Fibroblast of lung (primary cell): ENCODE results near the gene DNAJC8. TPM values are rescaled to one million over a fixed set of nuclear protein-coding genes. Genes with fewer than 3 reads are reported as not detected.

ENCODE experiments used
- DNase-seq, 2 donors: peaks; one replicate each; pipeline versions ENCODE4 v3.0.0 to v3.0.0-alpha.2; 2010; ENCODE audit warnings: low read depth in 2 of 2
- H2AFZ ChIP-seq: 2 replicates; pipeline ENCODE4 v1.5.1; 2012; ENCODE audit warnings: low read length, control low read depth, inconsistent platforms
- H3K27ac ChIP-seq: 2 replicates; pipeline ENCODE4 v1.5.1; 2011; ENCODE audit warnings: low read length, control low read depth; ENCODE audit not compliant: insufficient read depth
- H3K27me3 ChIP-seq: 2 replicates; pipeline ENCODE4 v1.5.1; 2011; ENCODE audit warnings: mild to moderate bottlenecking, low read length; ENCODE audit not compliant: control insufficient read depth, insufficient read depth
- H3K36me3 ChIP-seq: 2 replicates; pipeline ENCODE4 v1.5.1; 2011; ENCODE audit warnings: low read length; ENCODE audit not compliant: control insufficient read depth, insufficient read depth
- H3K4me1 ChIP-seq: 2 replicates; pipeline ENCODE4 v1.5.1; 2011; ENCODE audit warnings: low read length; ENCODE audit not compliant: control insufficient read depth, insufficient read depth; ENCODE audit errors: extremely low read depth
- H3K4me2 ChIP-seq: 2 replicates; pipeline ENCODE4 v1.5.1; 2011; ENCODE audit warnings: low read length, control low read depth; ENCODE audit not compliant: insufficient read depth; ENCODE audit errors: extremely low read depth
- H3K4me3 ChIP-seq, 4 experiments: fragments of 200-600 bp in 1 of 4; sonication (generic) in 1 of 4; replicated peaks in 1 of 4; 2 replicates each; pipeline ENCODE4 v1.5.1; 2011 to 2016; ENCODE audit warnings: low read length in 4 of 4, low read depth in 3 of 4, mild to moderate bottlenecking in 3 of 4, control low read depth in 2 of 4, inconsistent platforms in 1 of 4, mixed read lengths in 1 of 4; ENCODE audit not compliant: insufficient read depth in 1 of 4; ENCODE audit errors: control extremely low read depth in 1 of 4
- H3K79me2 ChIP-seq: 2 replicates; pipeline ENCODE4 v1.5.1; 2012; ENCODE audit warnings: mild to moderate bottlenecking, low read length, inconsistent platforms; ENCODE audit not compliant: control insufficient read depth, insufficient read depth
- H3K9ac ChIP-seq: 2 replicates; pipeline ENCODE4 v1.5.1; 2011; ENCODE audit warnings: mild to moderate bottlenecking, low read length, control low read depth; ENCODE audit not compliant: insufficient read depth
- H3K9me3 ChIP-seq: 2 replicates; pipeline ENCODE4 v1.5.1; 2012; ENCODE audit warnings: low read depth, low read length; ENCODE audit not compliant: control insufficient read depth, insufficient read depth
- H4K20me1 ChIP-seq: 2 replicates; pipeline ENCODE4 v1.5.1; 2011; ENCODE audit warnings: low read length; ENCODE audit not compliant: control insufficient read depth, insufficient read depth; ENCODE audit errors: extremely low read depth
- EZH2 ChIP-seq: IDR thresholded peaks from 2 replicates; pipeline ENCODE4 v1.5.1; 2012; ENCODE audit warnings: low read length, control low read depth, mild to moderate bottlenecking; ENCODE audit errors: missing control alignments
- polyA plus RNA-seq, 2 donors: library from polyadenylated mRNA; depleted of rRNA in 1 of 2; stranded (reverse) in 1 of 2; unstranded in 1 of 2; fragments of >200 nt; gene quantifications; 2 replicates each; pipeline ENCODE4 v1.2.1, GENCODE V29; 2011 to 2012; ENCODE audit warnings: missing spikeins in 1 of 2
- total RNA-seq: library from RNA; depleted of rRNA; stranded (reverse); fragments of >200 nt; gene quantifications from 2 replicates; pipeline ENCODE4 v1.2.1, GENCODE V29; 2014
- TF ChIP-seq, protein P1 (sequence below), 2 donors: IDR thresholded peaks in 1 of 2; conservative IDR thresholded peaks in 1 of 2; 1 replicate in 1 of 2; 2 replicates in 1 of 2; pipeline ENCODE4 v1.5.1; 2011 to 2012; ENCODE audit warnings: low read length in 2 of 2, control low read depth in 1 of 2, inconsistent platforms in 1 of 2, low read depth in 1 of 2, mild to moderate bottlenecking in 1 of 2

DNAJC8 gene
- total and polyA plus RNA-seq, 2 donors (not counting 1 experiment from before 2014, with no cell fraction given) = 56.1 to 120 TPM

DNA sequence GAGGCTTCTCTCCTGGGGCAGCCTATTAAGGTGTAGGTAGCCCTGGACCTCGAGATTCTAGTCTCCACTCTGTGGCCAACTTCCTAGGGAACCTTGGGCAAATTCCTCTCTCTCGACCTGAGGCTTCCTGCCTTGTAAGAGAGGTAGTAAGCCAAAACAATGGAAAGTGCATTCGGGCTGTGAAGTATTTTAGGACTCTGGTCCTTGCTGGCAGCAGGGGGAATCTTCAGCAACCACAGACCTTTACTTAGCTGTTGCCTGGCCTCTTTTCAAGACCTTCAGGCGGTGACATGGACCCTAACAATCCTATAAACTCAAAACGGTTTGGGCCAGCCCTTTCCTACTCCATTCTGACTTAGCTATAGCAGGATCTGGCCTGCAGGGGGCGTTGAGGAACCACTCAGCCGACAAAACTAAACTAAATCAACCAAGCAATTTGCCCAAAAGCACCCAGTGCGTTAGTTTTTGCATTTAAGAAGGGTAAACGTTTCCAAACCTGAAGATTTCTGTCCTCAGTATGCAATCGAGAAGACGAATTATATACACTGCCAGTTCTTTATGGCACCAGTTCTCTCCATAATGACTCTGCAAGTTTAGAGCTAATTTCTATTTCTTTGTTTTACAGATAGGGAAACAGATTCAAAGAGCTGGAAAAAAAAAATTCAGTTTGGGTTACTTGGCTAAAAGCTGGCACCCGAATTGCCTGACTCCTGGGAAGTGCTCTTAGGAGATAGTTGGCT is 15.6 kb upstream of the DNAJC8 start:
- DNase-seq = peak; percentile 68 to 89
- H2AFZ ChIP-seq = peak overlapping the region; percentile 68
- H3K9me3 ChIP-seq = no peaks in the 10 kb centered on the region
- no peaks in the 10 kb centered on the region for H4K20me1 ChIP-seq
- H3K9ac ChIP-seq = no peak overlapping the region
- peak overlapping the region in 2 of 4 experiments; percentile 18 to 48 for H3K4me3 ChIP-seq
- H3K4me1 ChIP-seq = peaks cover 12% of the 10 kb centered on the region
- H3K4me2 ChIP-seq = no peak overlapping the region
- no peaks in the 10 kb centered on the region for H3K79me2 ChIP-seq
- H3K36me3 ChIP-seq = no peaks in the 10 kb centered on the region
- no peaks in the 10 kb centered on the region for H3K27me3 ChIP-seq
- TF ChIP-seq, protein P1, sequence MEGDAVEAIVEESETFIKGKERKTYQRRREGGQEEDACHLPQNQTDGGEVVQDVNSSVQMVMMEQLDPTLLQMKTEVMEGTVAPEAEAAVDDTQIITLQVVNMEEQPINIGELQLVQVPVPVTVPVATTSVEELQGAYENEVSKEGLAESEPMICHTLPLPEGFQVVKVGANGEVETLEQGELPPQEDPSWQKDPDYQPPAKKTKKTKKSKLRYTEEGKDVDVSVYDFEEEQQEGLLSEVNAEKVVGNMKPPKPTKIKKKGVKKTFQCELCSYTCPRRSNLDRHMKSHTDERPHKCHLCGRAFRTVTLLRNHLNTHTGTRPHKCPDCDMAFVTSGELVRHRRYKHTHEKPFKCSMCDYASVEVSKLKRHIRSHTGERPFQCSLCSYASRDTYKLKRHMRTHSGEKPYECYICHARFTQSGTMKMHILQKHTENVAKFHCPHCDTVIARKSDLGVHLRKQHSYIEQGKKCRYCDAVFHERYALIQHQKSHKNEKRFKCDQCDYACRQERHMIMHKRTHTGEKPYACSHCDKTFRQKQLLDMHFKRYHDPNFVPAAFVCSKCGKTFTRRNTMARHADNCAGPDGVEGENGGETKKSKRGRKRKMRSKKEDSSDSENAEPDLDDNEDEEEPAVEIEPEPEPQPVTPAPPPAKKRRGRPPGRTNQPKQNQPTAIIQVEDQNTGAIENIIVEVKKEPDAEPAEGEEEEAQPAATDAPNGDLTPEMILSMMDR (conservative IDR thresholded peaks at IDR 0.05 in 1 of 2, IDR thresholded peaks at IDR 0.05 in 1 of 2; ENCODE audit: low read depth in 1 of 2, low read length in 2 of 2) = peak; percentile 92 to 96
- no peak for TF ChIP-seq EZH2
- H3K27ac ChIP-seq = no peak overlapping the region

DNA sequence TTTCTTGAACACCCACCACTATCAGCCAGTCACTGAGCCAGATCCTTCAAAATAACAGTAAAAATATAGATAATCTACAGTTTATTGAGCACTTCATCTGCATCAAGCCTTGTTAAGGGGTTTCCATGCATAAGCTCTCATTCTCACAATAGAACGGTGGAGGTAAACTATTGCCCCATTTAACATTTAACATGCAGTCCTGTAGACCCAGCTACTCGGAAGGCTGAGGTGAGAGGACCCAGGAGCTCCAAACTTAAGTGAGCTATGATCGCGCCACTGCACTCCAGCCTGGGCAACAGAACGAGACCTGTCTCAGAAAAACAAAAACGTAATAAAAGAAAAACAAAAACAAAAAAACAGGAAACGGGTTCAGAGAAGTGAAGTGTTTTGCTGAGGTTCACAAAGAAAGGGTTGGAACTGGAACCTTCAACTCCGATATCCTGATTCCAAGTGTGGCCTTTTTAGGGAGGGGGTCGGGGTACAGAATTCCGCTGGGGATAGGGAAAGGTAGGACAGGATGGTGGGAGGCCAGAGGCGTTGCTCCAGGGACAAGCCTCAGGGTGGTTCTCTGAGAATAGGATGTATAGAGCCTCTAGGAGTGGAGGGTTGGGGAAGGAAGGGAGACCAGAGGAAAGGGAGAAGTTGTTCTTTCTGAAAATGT is 14.9 kb upstream of the DNAJC8 start:
- H2AFZ ChIP-seq = peak overlapping the region; percentile 68
- H3K9ac ChIP-seq = no peak overlapping the region
- no peak for DNase-seq
- H4K20me1 ChIP-seq = no peaks in the 10 kb centered on the region
- H3K36me3 ChIP-seq = no peaks in the 10 kb centered on the region
- H3K4me1 ChIP-seq = peaks cover 12% of the 10 kb centered on the region
- no peaks in the 10 kb centered on the region for H3K79me2 ChIP-seq
- H3K4me3 ChIP-seq = peak overlapping the region in 3 of 4 experiments; percentile 9 to 53 (median 26)
- H3K4me2 ChIP-seq = peak overlapping the region; percentile 78
- no peaks in the 10 kb centered on the region for H3K27me3 ChIP-seq
- H3K27ac ChIP-seq = peak overlapping the region; percentile 30
- TF ChIP-seq EZH2 = no peak
- TF ChIP-seq, protein P1 (conservative IDR thresholded peaks at IDR 0.05 in 1 of 2, IDR thresholded peaks at IDR 0.05 in 1 of 2; ENCODE audit: low read depth in 1 of 2, low read length in 2 of 2) = no peak
- H3K9me3 ChIP-seq = no peaks in the 10 kb centered on the region

GRCh38 chr1:28246427-28246832 is 13.6 kb upstream of the DNAJC8 start:
- TF ChIP-seq EZH2 = no peak
- TF ChIP-seq, protein P1 (conservative IDR thresholded peaks at IDR 0.05 in 1 of 2, IDR thresholded peaks at IDR 0.05 in 1 of 2; ENCODE audit: low read depth in 1 of 2, low read length in 2 of 2) = no peak
- DNase-seq = no peak

More at GRCh38 chr1:28246427-28246832, 13.6 kb upstream of the DNAJC8 start:
- Histone ChIP-seq H3K9me3 (no peaks in the 10 kb centered on the region), H3K27me3 (no peaks in the 10 kb centered on the region), H3K79me2 (no peaks in the 10 kb centered on the region), H3K4me2 (peak overlapping the region; percentile 87), H3K27ac (peak overlapping the region; percentile 57), H3K9ac (no peak overlapping the region), H4K20me1 (no peaks in the 10 kb centered on the region), H3K4me3 (peak overlapping the region; percentile 57 to 75 (median 66)), H3K4me1 (peaks cover 12% of the 10 kb centered on the region), H2AFZ (peak overlapping the region; percentile 51), H3K36me3 (no peaks in the 10 kb centered on the region)
